Endothelial cell of umbilical vein (primary cell): Measurements from ENCODE around the gene DMD.

Source experiments
- CTCF ChIP-seq, 2 donors: IDR thresholded peaks; 1 replicate in 1 of 2; 2 replicates in 1 of 2; pipeline ENCODE4 v1.5.1; 2011; ENCODE audit warnings: low read length in 2 of 2, mild to moderate bottlenecking in 2 of 2, moderate library complexity in 2 of 2, control low read depth in 1 of 2, inconsistent platforms in 1 of 2, low read depth in 1 of 2; ENCODE audit not compliant: insufficient read depth in 1 of 2; ENCODE audit errors: extremely low read depth in 1 of 2
- EZH2 ChIP-seq: IDR thresholded peaks from 2 replicates; pipeline ENCODE4 v1.6.1; 2012; ENCODE audit warnings: borderline replicate concordance, low read depth, mild to moderate bottlenecking, moderate library complexity, low read length, inconsistent platforms; ENCODE audit not compliant: severe bottlenecking
- FOS ChIP-seq: IDR thresholded peaks from 2 replicates; pipeline ENCODE4 v1.6.1; 2011; ENCODE audit warnings: mild to moderate bottlenecking, low read length, moderate library complexity, borderline replicate concordance; ENCODE audit not compliant: insufficient read depth
- GATA2 ChIP-seq: IDR thresholded peaks from 2 replicates; pipeline ENCODE4 v1.7.0; 2011; ENCODE audit warnings: low read depth, mild to moderate bottlenecking, moderate library complexity, mixed read lengths, low read length; ENCODE audit not compliant: insufficient read length, insufficient read depth
- JUN ChIP-seq: IDR thresholded peaks from 2 replicates; pipeline ENCODE4 v1.6.1; 2011; ENCODE audit warnings: borderline replicate concordance, low read depth; ENCODE audit not compliant: insufficient read length, insufficient read depth
- MAX ChIP-seq: IDR thresholded peaks from 2 replicates; pipeline ENCODE4 v1.6.1; 2011; ENCODE audit not compliant: insufficient read depth, insufficient read length
- MYC ChIP-seq: IDR thresholded peaks from one replicate; pipeline ENCODE4 v1.6.1; 2011; ENCODE audit warnings: mild to moderate bottlenecking, low read depth, low read length
- POLR2A ChIP-seq: IDR thresholded peaks from 2 replicates; pipeline ENCODE4 v1.6.1; 2012; ENCODE audit warnings: low read depth, mild to moderate bottlenecking, control low read depth, low read length
- POLR2AphosphoS5 ChIP-seq: IDR thresholded peaks from 2 replicates; pipeline ENCODE4 v1.6.1; 2012; ENCODE audit warnings: low read depth, mild to moderate bottlenecking, control low read depth, low read length, moderate library complexity; ENCODE audit not compliant: insufficient read depth

- no peak for TF ChIP-seq CTCF (IDR thresholded peaks at IDR 0.05; ENCODE audit: extremely low read depth in 1 of 2, insufficient read depth in 1 of 2, low read depth in 1 of 2, low read length in 2 of 2)
- no peak for TF ChIP-seq POLR2AphosphoS5
- TF ChIP-seq EZH2 = no peak
- TF ChIP-seq MYC = no peak
- no peak for TF ChIP-seq JUN
- no peak for TF ChIP-seq FOS
- no peak for TF ChIP-seq POLR2A
- TF ChIP-seq MAX = no peak
- no peak for TF ChIP-seq GATA2
Observed at GRCh38 chrX:33194289-33194688, 17.1 kb downstream of the DMD start.
